Skin epidermis (tissue), 12 donors: ENCODE measurements around the gene ZSCAN20.

Experiments used
- H3K27ac ChIP-seq, 21 experiments: fragments of 200-600 bp; sonication (generic) in 11 of 21; one replicate each; pipeline ENCODE4 v1.5.0; 2020; ENCODE audit warnings: mild to moderate bottlenecking in 3 of 21, inconsistent platforms in 2 of 21, moderate library complexity in 2 of 21
- H3K4me3 ChIP-seq, 7 experiments: fragments of 200-600 bp; sonication (generic) in 2 of 7; one replicate each; pipeline ENCODE4 v1.5.0; 2020; ENCODE audit warnings: inconsistent platforms in 2 of 7, mild to moderate bottlenecking in 2 of 7, moderate library complexity in 1 of 7

Gene ZSCAN20

DNA sequence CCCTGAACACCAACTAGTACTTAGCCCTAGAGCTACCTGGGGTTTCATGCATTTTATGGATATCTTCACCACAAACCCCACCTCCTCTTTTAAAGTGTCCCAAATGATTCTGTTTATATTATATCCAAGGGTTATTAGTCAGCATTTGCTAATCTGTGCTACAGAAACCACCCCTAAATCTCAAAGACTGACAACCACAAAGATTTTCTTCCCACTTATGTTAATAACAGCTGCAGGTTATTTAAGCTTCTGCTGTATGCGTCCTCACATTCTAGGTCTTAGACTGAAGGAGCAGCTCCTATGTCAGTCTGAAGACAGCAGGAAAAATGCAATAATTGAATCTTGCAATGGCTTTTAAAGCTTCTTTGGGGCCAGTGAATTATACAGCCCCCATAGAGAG, 30.3 kb upstream of the ZSCAN20 start:
- H3K4me3 ChIP-seq: no peak overlapping the region
- no peak overlapping the region for H3K27ac ChIP-seq

DNA sequence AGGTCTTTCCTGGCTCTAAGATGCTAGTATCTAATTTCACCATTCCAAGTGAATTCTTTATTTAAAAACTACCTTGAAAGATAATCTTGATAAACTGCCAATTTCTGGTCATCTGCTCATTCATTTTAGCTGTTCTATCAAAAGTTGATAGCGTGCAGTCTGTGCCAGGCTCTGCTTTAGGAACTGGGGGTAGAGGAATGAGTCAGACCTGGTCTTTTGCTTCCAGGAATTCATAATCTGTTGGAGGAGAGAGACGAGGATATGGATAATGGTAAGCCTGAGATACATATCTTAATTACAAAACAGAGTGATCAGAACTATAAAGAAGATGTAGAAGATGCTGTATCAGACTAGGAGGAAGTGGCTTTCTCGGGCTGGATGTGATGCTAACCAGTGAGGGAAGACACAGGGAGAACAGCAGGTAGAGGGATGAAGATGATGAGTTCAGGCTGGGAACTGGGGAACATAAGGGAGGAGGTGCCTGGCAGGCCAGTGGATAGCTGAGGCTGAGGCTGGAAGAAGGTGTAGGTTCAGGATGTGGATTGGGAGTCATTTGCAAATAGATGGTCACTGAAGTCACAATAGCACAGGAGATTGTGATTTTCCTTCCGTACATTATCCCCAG, 29.3 kb upstream of the ZSCAN20 start:
- Histone ChIP-seq H3K27ac (no peak overlapping the region), H3K4me3 (no peak overlapping the region)

DNA sequence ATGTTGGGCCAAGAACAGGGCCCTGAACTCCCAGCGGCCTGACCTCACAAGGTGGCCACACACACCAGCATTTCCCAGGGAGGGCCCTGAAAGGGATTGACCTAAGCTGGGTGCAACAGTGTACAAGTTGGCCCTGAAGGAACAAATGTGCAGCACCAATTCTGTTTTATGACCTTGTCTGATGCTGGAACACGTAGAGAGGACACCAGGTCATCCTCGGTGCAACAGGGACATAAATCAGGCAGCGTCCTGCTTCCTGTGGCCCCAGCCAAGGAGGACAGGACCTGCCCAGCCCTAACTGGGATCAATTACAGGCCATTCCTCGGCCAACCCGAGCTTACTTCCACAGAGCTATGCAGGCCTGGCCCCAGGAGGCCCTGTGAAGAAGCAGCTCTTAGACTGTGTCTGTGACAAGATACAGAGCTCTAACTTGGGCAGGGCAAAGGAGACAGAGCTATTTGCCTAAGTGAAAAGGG, 28.7 kb upstream of the ZSCAN20 start:
- H3K4me3 ChIP-seq: no peak overlapping the region
- H3K27ac ChIP-seq: no peak overlapping the region

DNA sequence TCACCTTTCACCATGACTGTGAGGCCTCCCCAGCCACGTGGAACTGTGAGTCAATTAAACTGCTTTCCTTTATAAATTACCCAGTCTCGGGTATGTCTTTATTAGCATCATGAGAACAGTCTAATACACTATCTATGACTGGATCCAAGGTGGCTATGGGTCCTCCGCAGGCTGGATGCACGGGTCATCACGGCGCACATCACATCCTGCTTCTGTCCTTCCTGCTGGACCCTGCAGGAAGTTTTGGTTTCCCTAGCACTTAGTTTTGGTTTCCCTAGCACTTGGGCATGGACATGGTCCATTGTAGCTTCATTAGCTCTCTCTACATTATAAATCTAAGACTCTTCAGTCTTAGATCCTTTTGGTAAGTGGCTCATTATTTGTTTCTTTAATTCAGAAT, 27.3 kb upstream of the ZSCAN20 start:
- Histone ChIP-seq H3K4me3 (no peak overlapping the region), H3K27ac (no peak overlapping the region)

DNA sequence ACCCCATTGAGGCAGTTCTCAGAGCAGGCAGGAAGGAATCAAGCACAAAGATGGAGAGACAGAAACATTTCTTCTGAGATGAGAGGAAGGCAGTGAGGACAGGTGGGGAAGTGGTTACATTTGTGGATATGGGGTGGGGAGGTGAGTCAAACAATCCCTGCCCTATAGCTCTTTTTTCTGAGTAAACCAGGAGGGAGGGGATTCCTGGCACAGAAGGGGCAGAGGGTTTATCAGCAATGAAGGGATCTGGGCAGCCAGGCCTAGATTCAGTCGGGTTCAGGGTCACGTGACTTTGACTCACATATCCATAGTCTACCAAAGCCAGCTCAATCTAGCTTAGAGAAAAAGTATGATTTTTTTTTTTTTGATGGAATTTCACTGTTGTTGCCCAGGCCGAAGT, 25.9 kb upstream of the ZSCAN20 start:
- H3K4me3 ChIP-seq: no peak overlapping the region
- H3K27ac ChIP-seq: no peak overlapping the region

DNA sequence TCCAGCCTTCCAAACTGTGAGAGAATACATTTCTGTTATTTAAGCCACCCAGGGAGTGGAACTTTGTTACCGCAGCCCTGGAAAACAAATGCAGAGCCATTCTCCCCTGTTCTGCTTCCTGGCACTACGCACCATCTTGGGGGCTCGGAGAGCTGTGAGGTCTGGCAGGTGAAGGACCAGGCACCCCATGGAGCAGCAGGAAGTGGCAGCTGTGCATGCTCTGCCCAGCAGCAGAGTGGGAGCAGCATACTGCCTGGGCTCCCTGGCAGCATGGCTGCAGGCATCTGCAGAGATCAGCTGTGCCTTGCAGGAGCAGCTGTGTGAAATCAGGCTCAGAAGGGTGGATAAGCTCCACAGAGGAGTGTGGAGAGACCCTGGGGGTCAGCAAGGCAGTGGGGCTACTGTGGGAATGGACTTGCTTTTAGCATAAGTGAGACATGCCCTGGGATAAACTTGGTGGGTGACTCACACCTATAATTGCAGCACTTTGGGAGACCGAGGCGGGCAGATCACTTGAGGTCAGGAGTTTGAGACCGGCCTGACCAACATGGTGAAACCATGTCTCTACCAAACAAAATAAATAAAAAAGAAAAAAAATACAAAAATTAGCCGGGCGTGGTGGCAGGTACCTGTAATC, 17.7 kb upstream of the ZSCAN20 start:
- Histone ChIP-seq H3K4me3 (no peak overlapping the region), H3K27ac (no peak overlapping the region)

DNA sequence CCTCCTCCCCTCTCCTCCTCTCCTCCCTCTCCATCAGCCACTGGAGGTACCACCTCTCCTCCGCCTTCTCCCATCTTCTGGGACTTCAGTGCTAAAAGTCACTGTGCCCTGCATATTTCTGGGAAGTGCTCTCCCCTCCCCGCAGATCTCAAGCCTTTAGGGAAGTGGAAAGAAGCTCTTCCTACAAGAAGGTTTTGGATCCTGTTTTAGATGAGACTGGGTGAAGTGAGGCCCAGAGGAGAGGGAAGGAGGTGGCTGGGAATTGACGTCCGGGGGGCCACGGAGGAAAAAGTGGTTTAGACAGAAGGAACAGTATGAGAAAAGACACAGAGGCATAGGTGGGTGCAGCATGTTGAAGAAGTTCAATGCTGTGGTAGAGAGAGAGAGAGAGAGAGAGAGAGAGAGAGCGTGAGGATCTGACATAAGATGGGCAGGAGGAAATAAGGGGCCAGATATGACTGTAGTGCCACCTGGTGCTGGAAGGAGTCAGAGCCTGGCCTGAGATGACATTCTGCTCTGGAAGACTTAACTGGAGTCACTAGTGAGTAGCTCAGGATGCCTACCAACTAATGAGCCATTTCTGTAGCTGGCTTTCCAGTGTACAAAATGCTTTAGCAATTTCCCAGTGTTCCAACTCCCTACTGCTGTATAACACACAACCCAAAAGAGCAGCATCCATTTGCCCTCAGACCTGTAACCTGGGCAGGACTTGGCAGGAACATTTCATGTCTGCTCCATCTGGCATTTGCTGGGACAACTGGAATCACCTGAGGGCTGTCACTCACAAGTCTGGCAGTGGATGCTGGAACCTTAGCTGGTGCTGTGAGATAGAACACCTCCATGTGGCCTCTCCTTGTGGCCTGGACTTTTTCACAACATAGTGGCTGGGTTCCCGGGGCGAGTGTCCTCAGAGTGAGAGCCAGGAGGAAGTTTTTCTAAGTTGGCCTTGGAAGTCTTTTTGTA, 16.6 kb upstream of the ZSCAN20 start:
- Histone ChIP-seq H3K27ac (peak overlapping the region in 4 of 21 experiments; percentile 8 to 32 (median 18)), H3K4me3 (no peak overlapping the region)

DNA sequence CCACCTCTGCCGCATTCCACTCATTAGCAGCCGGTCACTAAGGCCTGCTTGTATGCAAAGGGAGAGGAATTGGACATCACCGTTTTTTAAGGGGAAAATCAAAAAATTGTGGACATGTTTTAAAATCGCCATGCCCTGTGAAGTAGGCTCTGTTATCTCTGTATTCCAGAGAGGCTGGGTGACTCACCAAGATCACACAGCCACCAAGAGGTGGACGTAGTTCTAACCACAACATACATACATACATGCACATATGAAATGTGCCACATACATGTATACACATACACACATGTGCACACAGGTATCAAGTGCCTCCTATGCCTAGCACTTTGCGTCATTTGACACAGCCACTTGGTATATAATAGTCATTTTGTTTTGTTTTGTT, 16.0 kb upstream of the ZSCAN20 start:
- H3K27ac ChIP-seq: peak overlapping the region in 3 of 21 experiments; percentile 8 to 32 (median 11)
- no peak overlapping the region for H3K4me3 ChIP-seq

DNA sequence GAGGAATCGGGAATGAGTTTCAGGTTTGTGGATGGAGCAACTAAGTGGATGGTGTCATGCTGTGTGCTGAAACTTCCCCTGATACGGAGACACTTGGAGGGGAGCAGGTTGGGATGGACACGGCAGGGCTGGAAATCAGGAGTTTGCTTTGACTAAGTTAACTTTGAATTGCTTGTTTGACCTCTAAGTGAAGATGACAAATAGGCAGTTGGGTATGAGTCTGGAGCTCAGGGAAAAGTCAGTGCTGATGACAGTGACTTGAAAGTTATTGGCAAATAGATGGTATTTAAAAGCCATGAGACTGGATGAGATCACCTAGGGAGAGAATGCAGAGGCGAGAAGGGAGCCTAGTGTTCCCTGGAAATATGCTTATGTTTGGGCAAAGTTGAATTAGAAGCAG, 12.8 kb upstream of the ZSCAN20 start:
- Histone ChIP-seq H3K27ac (peak overlapping the region in 8 of 21 experiments; percentile 9 to 70 (median 47)), H3K4me3 (no peak overlapping the region)

DNA sequence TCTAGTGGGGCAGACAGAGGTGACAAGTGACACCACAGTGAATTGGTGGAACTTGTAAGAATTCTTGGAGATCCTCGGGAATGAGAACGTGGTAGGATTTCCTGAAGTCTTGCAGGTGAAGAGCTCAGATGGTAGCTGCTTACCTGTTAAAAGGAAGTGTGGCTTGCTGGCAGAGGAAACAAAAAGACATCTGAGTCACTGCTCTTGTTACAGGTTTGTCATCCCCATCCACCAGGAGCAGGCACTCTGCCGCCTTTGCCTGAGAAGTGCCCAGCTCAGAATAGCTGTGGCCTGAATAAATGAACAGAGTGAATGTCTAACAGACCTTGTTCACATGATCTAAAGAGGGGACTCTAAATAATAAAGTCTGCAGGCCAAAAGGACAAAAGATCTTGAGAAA, 12.3 kb upstream of the ZSCAN20 start:
- Histone ChIP-seq H3K27ac (peak overlapping the region in 10 of 21 experiments; percentile 2 to 70 (median 40)), H3K4me3 (no peak overlapping the region)

DNA sequence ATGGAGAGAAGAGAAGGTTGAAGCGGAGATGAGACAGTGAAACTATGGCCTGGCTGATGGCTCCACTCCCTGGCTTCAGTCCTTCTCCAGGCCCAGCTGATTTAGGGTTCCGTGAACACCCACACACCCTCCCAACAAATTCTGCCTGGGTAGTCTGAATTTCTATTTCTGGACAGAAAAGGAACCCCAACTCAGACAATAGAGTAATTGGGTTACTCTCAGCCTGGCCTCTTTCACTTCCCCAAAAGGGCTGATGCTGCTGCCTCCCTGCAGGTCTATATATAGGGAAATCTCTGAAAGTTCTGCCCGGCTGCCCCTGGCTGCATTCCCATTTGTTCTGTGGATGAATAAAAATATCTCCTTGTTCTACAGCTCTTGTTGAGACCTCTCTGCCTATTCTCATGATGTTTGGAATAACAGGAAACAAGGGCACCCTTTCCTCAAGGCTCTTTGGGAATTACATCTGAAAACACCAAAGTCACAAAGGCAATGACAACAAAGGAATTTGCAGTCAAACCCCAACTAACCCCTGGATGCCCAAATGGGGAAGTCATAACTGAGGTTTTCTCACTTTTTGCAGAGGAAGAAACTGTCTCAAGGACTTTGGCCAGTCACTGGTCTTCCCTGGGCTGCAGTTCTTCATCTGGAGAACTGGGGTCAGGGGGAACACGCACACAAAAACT, 11.4 kb upstream of the ZSCAN20 start:
- Histone ChIP-seq H3K27ac (peak overlapping the region in 10 of 21 experiments; percentile 2 to 70 (median 40)), H3K4me3 (no peak overlapping the region)

DNA sequence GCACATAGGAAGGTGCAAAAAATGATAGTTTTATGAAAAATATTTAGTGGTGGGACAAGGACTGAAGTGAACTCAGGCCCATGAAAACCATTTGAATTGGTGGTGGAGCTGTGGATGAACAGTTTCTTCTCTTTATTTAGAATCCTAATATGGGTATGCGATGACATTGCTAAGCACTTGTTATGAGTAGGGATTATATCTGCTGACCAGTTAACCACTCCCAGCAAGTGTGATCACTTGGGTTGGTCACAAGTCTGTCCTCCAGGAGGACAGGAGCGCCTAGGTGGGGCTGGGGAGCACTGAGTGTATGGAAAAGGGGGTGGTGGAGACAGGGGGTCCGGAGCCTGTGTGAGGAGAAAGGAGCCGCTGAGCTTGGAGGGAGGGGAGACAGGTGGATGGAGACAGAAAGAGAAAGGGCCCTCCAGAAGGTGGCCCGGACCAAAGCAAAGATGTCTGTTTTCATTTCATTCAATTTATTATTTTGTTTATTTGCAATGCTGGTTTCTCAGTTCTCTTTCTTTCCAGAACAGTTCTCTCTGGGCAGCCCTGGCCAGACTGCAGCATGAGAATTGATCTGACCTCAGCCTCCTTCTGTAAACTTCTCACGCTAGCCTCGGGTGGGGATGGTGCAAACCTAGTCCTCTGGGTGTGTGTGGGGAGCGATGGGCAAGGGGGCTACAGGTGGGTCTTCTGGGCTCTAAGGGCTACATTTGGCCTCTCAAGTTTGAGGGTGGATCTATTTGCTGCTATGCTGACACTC, 9.9 kb upstream of the ZSCAN20 start:
- no peak overlapping the region for H3K4me3 ChIP-seq
- H3K27ac ChIP-seq: peak overlapping the region in 2 of 21 experiments; percentile 25 to 45

DNA sequence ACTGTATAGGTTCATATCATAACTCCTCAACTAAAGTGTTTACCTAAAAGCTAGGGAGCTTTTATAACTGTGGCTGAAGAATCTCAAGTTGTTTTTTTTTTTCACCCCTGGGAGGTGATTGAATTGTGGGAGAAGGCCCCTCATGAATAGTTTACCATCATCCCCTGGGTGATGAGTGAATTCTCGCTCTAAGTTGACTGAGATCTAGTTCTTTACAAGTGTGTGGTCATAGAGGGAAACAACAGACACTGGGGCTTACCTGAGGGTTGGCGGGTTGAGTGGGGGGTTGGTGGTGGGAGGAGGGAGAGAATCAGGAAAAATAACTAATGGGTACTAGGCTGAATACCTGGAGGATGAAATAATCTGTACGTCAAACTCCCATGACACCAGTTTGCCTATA, 7.9 kb upstream of the ZSCAN20 start:
- Histone ChIP-seq H3K27ac (no peak overlapping the region), H3K4me3 (no peak overlapping the region)

DNA sequence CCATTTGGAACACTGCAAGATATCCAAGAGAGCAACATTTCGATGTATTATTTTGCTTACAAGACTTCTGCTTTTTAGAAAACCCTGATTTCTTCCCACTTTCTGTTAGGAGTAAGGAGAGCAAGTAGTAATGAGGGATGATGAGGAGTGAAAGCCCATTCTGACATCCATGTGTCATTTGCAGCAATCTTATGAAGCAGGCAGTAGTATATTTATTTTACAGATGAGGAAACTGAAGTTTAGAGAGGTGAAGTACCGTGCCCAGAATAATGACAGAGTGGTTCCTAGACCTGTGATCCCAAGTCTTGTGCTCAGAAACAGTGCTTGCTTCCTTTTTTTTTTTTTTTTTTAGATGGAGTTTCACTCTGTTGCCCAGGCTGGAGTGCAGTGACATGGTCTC, 7.1 kb upstream of the ZSCAN20 start:
- H3K4me3 ChIP-seq: no peak overlapping the region
- H3K27ac ChIP-seq: peak overlapping the region in 1 of 21 experiments; percentile 16

DNA sequence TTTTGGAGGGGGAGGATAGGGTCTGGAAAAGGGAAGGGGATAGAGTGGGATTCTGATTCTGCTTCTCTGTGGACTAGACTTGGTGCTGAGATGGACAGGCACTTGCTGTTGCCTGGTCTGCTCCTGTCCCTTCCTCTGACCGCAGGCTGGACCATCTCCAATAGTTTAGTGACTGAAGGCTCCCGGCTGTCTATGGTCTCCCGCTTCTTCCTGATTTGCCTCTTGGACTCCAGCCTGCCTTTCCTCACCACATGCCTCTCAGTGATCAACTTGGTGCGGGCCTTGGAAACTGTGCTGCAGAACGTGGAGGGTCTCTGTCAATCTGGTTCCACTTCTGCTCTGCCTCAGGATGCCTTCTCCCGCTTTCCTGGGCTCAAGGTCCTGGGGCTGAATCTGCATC, 6.3 kb upstream of the ZSCAN20 start:
- no peak overlapping the region for H3K4me3 ChIP-seq
- H3K27ac ChIP-seq: no peak overlapping the region

DNA sequence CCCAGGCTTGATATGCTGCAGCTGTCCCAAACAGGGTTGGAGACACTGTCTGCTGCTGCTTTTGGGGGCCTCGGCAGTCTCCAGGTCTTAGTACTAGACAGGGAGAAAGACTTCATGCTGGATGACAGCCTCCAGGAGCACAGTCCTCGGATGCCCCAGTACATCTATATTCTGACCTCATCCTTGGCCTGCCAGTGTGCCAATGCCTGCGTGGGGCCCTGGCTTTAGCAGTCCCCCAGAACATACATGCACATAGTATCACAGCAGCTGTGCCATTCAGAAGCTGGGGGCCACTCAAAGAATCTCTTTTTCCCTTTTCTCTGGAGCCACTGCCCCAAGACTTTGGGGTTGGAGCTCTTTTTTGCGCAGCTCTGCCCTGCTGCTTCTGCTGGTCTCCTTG, 4.4 kb upstream of the ZSCAN20 start:
- H3K27ac ChIP-seq: no peak overlapping the region

DNA sequence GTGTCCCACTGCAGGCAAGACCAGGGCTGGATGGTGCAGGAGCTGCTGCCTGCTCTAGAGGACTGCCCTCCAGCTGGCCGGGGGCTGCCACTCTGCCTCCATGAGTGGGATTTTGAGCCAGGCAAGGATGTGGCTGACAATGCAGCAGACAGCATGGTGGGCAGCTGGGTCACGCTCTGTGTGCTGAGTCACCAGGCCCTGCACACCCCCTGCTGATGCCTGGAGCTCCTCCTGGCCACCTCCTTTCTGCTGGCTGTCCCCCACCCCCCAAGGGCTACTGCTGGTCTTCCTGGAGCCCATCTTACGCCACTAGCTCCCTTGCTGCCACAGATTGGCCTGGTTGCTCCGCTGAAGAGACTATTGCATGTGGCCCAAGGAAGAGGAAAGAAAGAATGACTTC, 3.9 kb upstream of the ZSCAN20 start:
- peak overlapping the region in 1 of 21 experiments; percentile 34 for H3K27ac ChIP-seq
- no peak overlapping the region for H3K4me3 ChIP-seq

More for the DNA sequence above, 4.4 kb upstream of the ZSCAN20 start:
- H3K4me3 ChIP-seq: no peak overlapping the region

DNA sequence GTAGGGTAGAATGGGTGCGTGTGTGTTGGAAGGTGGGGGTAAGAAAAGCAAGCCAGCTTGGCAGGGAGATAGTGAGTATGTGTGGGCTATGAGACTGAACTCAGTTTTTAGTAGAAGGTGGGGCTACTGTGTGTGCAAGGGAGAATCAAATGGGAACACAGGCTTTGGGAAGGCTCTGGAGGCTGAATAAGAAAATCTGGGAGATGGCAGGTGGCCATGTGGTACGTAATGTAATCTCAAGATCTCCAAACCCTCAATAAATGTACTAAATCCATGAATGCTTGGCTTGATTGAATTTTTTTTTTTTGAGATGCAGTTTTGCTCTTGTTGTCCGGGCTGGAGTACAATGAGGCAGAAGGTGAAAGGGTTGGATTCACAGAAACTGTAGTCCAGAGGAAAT, 3.5 kb upstream of the ZSCAN20 start:
- Histone ChIP-seq H3K27ac (peak overlapping the region in 1 of 21 experiments; percentile 34), H3K4me3 (no peak overlapping the region)

DNA sequence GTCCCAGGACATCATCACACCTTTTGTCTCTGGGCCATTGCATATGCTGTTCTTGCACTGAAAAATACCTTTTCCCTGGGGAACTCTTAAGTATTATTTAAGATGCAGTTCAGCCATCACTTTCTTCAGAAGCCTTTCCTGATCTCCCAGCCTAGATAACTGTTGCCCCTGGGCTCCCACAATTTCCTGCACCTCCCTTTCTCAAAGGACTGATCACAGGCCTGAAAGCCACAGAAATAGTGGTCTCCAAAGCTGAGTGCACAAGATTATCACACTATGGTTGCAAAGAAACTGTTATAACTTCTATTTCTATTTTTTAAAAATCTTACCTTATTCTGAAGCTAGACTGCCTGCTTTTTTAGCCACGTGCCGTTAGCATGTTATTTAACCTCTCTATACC, 2.8 kb upstream of the ZSCAN20 start:
- no peak overlapping the region for H3K4me3 ChIP-seq
- H3K27ac ChIP-seq: peak overlapping the region in 2 of 21 experiments; percentile 11 to 16
